IPS DF 19.7 (cell line): ENCODE measurements around the gene SMAD3.

ENCODE experiments used
- DNase-seq: peaks from one replicate; pipeline ENCODE4 v3.0.0-alpha.2; 2013; ENCODE audit warnings: low read depth, low spot score

SMAD3 gene

DNA sequence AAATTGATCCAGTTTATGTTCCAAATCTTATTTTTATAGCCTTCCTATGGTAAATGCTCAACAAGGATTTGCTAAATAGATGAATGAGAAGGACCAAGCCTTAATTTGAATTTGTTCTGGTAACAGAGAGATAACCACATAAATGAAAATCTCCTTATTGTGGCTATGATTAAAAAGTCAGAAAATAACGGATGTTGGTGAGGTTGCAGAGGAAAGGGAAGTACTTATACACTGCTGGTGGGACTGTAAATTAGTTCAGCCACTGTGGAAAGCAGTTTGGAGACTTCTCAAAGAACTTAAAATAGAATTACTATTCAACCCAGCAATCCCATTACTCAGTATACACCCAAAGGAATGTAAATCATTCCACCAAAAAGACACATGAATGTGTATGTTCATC lies 162.9 kb downstream of the SMAD3 start:
- DNase-seq, result no peak

DNA sequence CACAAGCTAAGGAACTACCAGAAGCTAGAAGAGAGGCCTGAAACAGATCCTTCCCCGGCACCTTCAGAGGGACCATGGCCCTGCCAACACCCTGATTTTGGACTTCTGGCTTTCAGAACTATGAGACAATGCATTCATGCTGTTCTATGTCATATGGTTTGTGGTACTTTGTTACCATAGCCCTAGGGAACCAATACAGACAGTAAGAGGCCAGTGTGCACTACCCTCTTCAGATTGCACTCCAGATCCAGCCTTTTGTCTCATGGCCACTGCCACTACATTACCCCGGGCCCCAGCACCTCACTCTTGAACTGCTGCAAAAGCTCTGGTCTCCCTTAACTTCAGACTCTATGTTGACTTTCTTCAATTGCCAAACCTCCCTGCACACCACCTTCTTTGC lies 165.1 kb downstream of the SMAD3 start:
- no peak for DNase-seq

GRCh38 chr15:67232591-67232990 lies 167.2 kb downstream of the SMAD3 start:
- DNase-seq, result no peak

DNA sequence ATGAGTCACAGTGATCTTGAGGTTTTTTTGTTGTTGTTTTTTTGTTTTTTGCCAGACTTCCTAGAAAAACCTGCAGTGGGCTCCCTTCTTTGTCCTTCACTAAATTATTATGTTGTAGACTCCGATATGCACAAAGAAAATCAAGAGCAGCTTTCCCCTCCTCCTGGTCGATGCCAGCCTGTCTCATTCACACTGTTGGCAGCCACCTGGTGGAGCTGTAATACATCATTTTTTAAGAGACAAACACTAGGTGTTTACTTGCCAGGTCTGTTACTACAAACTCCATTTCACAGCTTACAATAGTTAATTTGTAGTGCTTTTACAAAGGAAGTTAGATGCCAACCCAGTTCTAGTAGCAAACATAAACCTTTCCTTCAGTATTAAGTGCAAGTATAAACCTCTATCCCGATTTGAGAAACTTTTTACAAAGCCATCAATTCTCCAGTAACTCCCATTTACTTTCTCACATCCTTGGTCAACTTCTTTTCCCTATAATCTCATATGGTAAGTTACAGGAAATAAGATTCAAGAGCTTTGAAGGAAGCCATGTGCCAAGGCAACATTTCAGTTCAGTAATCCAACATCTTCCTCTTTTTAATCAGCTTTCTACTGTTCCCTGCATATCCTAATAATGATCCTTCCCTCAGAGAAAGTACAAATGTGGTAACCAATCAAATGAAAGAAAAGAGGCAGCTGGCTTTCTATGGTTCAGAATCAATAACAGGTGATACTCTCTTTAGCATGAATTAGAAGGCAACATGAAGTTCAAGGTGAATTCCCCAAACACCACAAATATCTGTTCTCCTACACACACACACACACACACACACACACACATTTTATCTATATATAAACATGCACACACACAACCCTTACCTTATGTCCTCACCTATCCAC lies 175.1 kb downstream of the SMAD3 start:
- DNase-seq, result no peak

DNA sequence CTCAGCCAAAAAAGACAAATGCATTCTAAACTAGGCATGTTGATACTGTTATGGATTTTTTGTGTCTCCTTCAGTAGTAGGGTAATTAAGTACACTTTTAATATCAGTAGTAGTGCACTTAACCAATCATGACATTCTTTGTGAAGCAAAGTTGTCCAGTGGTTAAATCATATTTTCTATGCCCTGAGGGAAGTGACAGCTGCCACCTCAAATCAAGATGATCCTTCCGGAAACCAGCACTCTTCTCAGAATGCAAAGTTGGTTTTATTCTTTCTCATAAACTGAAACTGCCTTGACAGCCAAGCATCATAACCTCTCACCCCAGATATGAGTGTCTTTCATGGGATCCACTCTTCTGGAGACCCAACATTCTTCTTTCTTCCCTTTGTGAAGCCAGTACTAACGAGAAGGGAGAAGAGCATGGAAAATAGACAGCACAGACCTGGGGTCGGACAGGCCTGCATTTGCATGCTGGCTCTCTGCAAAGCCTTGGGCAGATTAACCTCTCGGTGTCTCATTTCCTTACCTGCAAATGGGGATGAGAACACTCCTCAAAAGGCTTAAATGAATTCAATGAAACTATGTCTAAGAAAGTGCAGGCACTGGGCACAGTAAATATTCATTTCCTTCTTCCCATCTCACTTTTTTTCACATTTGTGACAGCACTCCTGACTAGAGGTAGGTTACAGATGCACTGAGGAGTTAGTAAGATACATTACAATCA lies 175.9 kb downstream of the SMAD3 start:
- DNase-seq, result no peak

- no peak for DNase-seq
These were observed 177.3 kb downstream of the SMAD3 start for GRCh38 chr15:67242708-67243111.
